K562 (cell line): ENCODE measurements around the gene PNPLA7. TPM values are rescaled to one million over a fixed set of nuclear protein-coding genes. Genes with fewer than 3 reads are reported as not detected.
A peak's percentile ranks its signal among the peaks of the same experiment; 100 is the strongest.

Experiments used
- ATF2 ChIP-seq: sonication (generic); formaldehyde crosslinking; IDR thresholded peaks from 2 replicates; pipeline ENCODE4 v1.8.1; 2022; ENCODE audit warnings: missing genetic modification reagents
- BRF1 ChIP-seq: IDR thresholded peaks from 3 replicates; pipeline ENCODE4 v1.6.1; 2011; ENCODE audit warnings: borderline replicate concordance, mild to moderate bottlenecking; ENCODE audit not compliant: insufficient read length; ENCODE audit errors: extremely low read depth
- DDX20 ChIP-seq: fragments of 450-650 bp; IDR thresholded peaks from 2 replicates; pipeline ENCODE4 v1.6.1; 2016; ENCODE audit warnings: missing genetic modification characterization, low read depth, mild to moderate bottlenecking, missing compliant biosample characterization, moderate library complexity
- FOXO4 ChIP-seq: fragments of 450-650 bp; formaldehyde crosslinking; IDR thresholded peaks from 2 replicates; pipeline ENCODE4 v1.4.0; 2020; ENCODE audit warnings: mild to moderate bottlenecking, moderate library complexity
- FUS ChIP-seq: fragments of 200-400 bp; formaldehyde crosslinking; optimal IDR thresholded peaks from 2 replicates; pipeline ENCODE3; 2017; ENCODE audit warnings: low read depth, low read length
- HDAC8 ChIP-seq: fragments of 450-650 bp; IDR thresholded peaks from 2 replicates; pipeline ENCODE4 v1.6.1; 2016; ENCODE audit warnings: mild to moderate bottlenecking, missing genetic modification characterization, moderate library complexity, missing compliant biosample characterization
- NFE2L1 ChIP-seq: fragments of 450-650 bp; IDR thresholded peaks from 2 replicates; pipeline ENCODE4 v1.6.1; 2016; ENCODE audit warnings: missing genetic modification characterization, low read depth, mild to moderate bottlenecking, missing compliant biosample characterization, moderate library complexity, borderline replicate concordance
- TAF7 ChIP-seq: fragments of 450-650 bp; IDR thresholded peaks from 2 replicates; pipeline ENCODE4 v1.6.1; 2016; ENCODE audit warnings: missing genetic modification characterization, missing compliant biosample characterization
- TARDBP ChIP-seq: fragments of 450-650 bp; IDR thresholded peaks from 2 replicates; pipeline ENCODE4 v1.6.1; 2016
- TCF7 ChIP-seq: sonication (generic); IDR thresholded peaks from 2 replicates; pipeline ENCODE4 v1.6.1; 2016; ENCODE audit warnings: antibody characterized with exemption, borderline replicate concordance
- ZEB2 ChIP-seq: fragments of 450-650 bp; IDR thresholded peaks from 2 replicates; pipeline ENCODE4 v1.6.1; 2016
- polyA plus RNA-seq, 8 experiments: library from polyadenylated mRNA; depleted of rRNA in 4 of 8; stranded (reverse) in 5 of 8; unstranded in 3 of 8; fragments of >200 nt; fragmentation: Nextera tagmentation in 2 of 8; fragmentation: Illumina TruSeq in 1 of 8; extraction: Ambion mirVana in 2 of 8; extraction: Trizol in 1 of 8; gene quantifications; 2 replicates each; pipeline versions ENCODE4 v1.2.1 to v1.2.3, GENCODE V29; 2011 to 2014; ENCODE audit warnings: inconsistent platforms in 1 of 8, missing spikeins in 1 of 8
- total RNA-seq, 7 experiments: library from RNA; depleted of rRNA in 6 of 7; stranded (reverse); fragments of >200 nt in 6 of 7; fragmentation: Illumina TruSeq in 2 of 7; extraction: Trizol in 2 of 7; gene quantifications; 2 replicates each; pipeline versions ENCODE4 v1.2.1 to v1.2.3, GENCODE V29; 2011 to 2021; ENCODE audit warnings: low replicate concordance in 1 of 7
- TF ChIP-seq, protein P1 (sequence below): fragments of 200-800 bp; sonication (Bioruptor generic); IDR thresholded peaks from 2 replicates; pipeline ENCODE4 v1.6.1; 2017; ENCODE audit warnings: missing genetic modification characterization, missing compliant biosample characterization
- TF ChIP-seq, protein P2 (sequence below): sonication (generic); formaldehyde crosslinking; IDR thresholded peaks from 2 replicates; pipeline ENCODE4 v1.9.0; 2022; ENCODE audit warnings: mild to moderate bottlenecking, missing genetic modification reagents
- TF ChIP-seq, protein P3 (sequence below): sonication (generic); formaldehyde crosslinking; IDR thresholded peaks from 2 replicates; pipeline ENCODE4 v1.8.0; 2022; ENCODE audit warnings: mild to moderate bottlenecking, missing genetic modification reagents
- TF ChIP-seq, protein P4 (sequence below), 2 experiments: fragments of 450-650 bp; conservative IDR thresholded peaks; 2 replicates each; pipeline ENCODE4 v1.6.1; 2017; ENCODE audit warnings: mild to moderate bottlenecking in 2 of 2, moderate library complexity in 2 of 2

PNPLA7 gene
- total and polyA plus RNA-seq, 9 of the 15 experiments (the other 6 are each of a cell fraction or from before 2014, with no cell fraction given), result 0.01 to 0.85 (median 0.19) TPM; not detected in 1

DNA sequence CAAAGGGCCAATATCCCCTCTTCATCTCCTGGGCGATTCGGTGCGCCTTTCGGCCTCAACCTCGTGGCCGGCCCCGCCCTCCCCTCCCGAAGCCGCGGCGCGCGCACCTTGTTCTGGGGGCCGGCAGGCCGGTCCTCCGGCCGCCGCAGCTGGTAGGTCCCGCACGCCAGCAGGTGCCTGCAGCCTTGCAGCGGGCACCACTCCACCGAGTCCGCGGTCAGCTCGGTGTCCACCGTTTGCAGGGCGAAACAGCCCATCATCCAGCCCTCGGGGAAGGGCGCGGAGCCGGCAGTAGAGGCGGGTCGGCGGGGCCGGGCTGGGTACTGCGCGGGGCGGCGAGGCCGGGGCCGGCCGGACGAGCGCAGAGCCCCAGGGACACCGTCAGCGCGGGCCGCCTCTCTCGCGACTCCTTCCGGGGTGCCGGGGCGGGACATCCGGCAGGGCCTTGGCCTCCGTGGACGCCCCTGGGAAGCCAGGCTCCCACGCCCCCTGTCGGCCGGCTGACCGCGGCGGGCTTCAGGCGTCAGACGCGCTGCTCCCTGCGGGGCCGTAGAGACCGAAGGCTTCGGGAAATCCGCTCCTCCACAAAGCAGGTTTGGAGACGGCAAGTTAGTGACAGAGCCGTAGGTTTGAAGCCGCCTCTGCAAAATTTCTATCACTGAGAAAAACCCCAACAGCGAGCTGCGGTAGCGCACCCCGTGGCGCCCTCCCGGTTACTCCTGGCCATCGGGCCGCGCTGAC lies 28.5 kb upstream of the PNPLA7 start, which contains the start of gene DPH7 (continued):
- TF ChIP-seq, protein P1, sequence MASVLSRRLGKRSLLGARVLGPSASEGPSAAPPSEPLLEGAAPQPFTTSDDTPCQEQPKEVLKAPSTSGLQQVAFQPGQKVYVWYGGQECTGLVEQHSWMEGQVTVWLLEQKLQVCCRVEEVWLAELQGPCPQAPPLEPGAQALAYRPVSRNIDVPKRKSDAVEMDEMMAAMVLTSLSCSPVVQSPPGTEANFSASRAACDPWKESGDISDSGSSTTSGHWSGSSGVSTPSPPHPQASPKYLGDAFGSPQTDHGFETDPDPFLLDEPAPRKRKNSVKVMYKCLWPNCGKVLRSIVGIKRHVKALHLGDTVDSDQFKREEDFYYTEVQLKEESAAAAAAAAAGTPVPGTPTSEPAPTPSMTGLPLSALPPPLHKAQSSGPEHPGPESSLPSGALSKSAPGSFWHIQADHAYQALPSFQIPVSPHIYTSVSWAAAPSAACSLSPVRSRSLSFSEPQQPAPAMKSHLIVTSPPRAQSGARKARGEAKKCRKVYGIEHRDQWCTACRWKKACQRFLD (CRISPR knock-in tag), result peak; percentile 63; the same call in 1 of the 2 replicates
- TF ChIP-seq DDX20 (tag), result no peak
- no peak; the same call in 1 of the 2 replicates for TF ChIP-seq TCF7
- no peak for TF ChIP-seq ZEB2
- TF ChIP-seq FOXO4 (CRISPR knock-in tag), result no peak
- no peak for TF ChIP-seq FUS
- TF ChIP-seq, protein P2, sequence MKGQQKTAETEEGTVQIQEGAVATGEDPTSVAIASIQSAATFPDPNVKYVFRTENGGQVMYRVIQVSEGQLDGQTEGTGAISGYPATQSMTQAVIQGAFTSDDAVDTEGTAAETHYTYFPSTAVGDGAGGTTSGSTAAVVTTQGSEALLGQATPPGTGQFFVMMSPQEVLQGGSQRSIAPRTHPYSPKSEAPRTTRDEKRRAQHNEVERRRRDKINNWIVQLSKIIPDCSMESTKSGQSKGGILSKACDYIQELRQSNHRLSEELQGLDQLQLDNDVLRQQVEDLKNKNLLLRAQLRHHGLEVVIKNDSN (CRISPR knock-in tag), result no peak
- TF ChIP-seq BRF1, result no peak
- TF ChIP-seq HDAC8 (tag), result peak; percentile 36; the same call in 1 of the 2 replicates
- TF ChIP-seq, protein P3, sequence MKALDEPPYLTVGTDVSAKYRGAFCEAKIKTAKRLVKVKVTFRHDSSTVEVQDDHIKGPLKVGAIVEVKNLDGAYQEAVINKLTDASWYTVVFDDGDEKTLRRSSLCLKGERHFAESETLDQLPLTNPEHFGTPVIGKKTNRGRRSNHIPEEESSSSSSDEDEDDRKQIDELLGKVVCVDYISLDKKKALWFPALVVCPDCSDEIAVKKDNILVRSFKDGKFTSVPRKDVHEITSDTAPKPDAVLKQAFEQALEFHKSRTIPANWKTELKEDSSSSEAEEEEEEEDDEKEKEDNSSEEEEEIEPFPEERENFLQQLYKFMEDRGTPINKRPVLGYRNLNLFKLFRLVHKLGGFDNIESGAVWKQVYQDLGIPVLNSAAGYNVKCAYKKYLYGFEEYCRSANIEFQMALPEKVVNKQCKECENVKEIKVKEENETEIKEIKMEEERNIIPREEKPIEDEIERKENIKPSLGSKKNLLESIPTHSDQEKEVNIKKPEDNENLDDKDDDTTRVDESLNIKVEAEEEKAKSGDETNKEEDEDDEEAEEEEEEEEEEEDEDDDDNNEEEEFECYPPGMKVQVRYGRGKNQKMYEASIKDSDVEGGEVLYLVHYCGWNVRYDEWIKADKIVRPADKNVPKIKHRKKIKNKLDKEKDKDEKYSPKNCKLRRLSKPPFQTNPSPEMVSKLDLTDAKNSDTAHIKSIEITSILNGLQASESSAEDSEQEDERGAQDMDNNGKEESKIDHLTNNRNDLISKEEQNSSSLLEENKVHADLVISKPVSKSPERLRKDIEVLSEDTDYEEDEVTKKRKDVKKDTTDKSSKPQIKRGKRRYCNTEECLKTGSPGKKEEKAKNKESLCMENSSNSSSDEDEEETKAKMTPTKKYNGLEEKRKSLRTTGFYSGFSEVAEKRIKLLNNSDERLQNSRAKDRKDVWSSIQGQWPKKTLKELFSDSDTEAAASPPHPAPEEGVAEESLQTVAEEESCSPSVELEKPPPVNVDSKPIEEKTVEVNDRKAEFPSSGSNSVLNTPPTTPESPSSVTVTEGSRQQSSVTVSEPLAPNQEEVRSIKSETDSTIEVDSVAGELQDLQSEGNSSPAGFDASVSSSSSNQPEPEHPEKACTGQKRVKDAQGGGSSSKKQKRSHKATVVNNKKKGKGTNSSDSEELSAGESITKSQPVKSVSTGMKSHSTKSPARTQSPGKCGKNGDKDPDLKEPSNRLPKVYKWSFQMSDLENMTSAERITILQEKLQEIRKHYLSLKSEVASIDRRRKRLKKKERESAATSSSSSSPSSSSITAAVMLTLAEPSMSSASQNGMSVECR, result peak; percentile 93
- TF ChIP-seq ATF2 (CRISPR knock-in tag), result peak; percentile 67; the same call in 1 of the 2 replicates
- no peak for TF ChIP-seq NFE2L1
- no peak for TF ChIP-seq TAF7
- peak; percentile 92; the same call in 1 of the 2 replicates for TF ChIP-seq TARDBP
- TF ChIP-seq, protein P4, sequence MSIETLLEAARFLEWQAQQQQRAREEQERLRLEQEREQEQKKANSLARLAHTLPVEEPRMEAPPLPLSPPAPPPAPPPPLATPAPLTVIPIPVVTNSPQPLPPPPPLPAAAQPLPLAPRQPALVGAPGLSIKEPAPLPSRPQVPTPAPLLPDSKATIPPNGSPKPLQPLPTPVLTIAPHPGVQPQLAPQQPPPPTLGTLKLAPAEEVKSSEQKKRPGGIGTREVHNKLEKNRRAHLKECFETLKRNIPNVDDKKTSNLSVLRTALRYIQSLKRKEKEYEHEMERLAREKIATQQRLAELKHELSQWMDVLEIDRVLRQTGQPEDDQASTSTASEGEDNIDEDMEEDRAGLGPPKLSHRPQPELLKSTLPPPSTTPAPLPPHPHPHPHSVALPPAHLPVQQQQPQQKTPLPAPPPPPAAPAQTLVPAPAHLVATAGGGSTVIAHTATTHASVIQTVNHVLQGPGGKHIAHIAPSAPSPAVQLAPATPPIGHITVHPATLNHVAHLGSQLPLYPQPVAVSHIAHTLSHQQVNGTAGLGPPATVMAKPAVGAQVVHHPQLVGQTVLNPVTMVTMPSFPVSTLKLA (conservative IDR thresholded peaks at IDR 0.05), result peak; percentile 80 to 92; a peak in 3 of 4 replicates
